OCI-LY7 (cell line): ENCODE results near the gene CFAP20. TPM values are rescaled to one million over a fixed set of nuclear protein-coding genes. Genes with fewer than 3 reads are reported as not detected.

ENCODE experiments used
- BruUV-seq: library from RNA; stranded (reverse); fragments of 400-500 nt; replicated peaks from 2 replicates; lab custom pipeline; 2021; lab: Mats Ljungman, UMichigan
- CTCF ChIA-PET: fragments of 300-600 bp; sonication (Branson Sonifier 250); formaldehyde crosslinking; loops from one replicate; lab custom pipeline; 2022; ENCODE audit warnings: antibody characterized with exemption; ENCODE audit not compliant: unreplicated experiment; lab: Charles Lee
- POLR2A ChIA-PET: fragments of 300-600 bp; sonication (Branson Sonifier 250); formaldehyde crosslinking; loops from one replicate; lab custom pipeline; 2022; ENCODE audit warnings: antibody characterized with exemption; lab: Charles Lee
- DNase-seq: peaks from one replicate; pipeline ENCODE4 v3.0.0-alpha.2; 2015; ENCODE audit warnings: low spot score
- H2AFZ ChIP-seq: fragments of 200-600 bp; sonication (generic), shearing (Covaris generic); 2 replicates; pipeline ENCODE4 v1.6.1; 2014; ENCODE audit warnings: mild to moderate bottlenecking, antibody characterized with exemption, low read length, moderate library complexity
- H3K27ac ChIP-seq: fragments of 200-600 bp; sonication (generic); 2 replicates; pipeline ENCODE4 v1.5.1; 2014; ENCODE audit warnings: mixed run types, low read depth, mild to moderate bottlenecking, moderate library complexity, low read length, inconsistent platforms; ENCODE audit not compliant: poor library complexity, severe bottlenecking
- H3K36me3 ChIP-seq: fragments of 200-600 bp; sonication (generic); 2 replicates; pipeline ENCODE4 v1.6.1; 2014; ENCODE audit warnings: mild to moderate bottlenecking, antibody characterized with exemption, low read length, moderate library complexity, mixed read lengths; ENCODE audit not compliant: insufficient read depth
- H3K4me1 ChIP-seq: fragments of 200-600 bp; sonication (generic); 2 replicates; pipeline ENCODE4 v1.5.1; 2014; ENCODE audit warnings: mild to moderate bottlenecking, low read length; ENCODE audit not compliant: insufficient read depth, poor library complexity, severe bottlenecking
- H3K4me2 ChIP-seq: fragments of 200-600 bp; sonication (generic); 2 replicates; pipeline ENCODE4 v1.6.1; 2014; ENCODE audit warnings: mild to moderate bottlenecking, low read length
- H3K4me3 ChIP-seq: fragments of 200-600 bp; sonication (generic); 2 replicates; pipeline ENCODE4 v1.5.1; 2014; ENCODE audit warnings: mild to moderate bottlenecking, low read depth, low read length; ENCODE audit not compliant: poor library complexity, severe bottlenecking
- H3K79me2 ChIP-seq: fragments of 200-600 bp; sonication (generic); 2 replicates; pipeline ENCODE4 v1.6.1; 2016; ENCODE audit warnings: low read depth, mild to moderate bottlenecking, low read length, moderate library complexity, mixed read lengths; ENCODE audit not compliant: insufficient read depth
- H3K9me2 ChIP-seq: fragments of 200-600 bp; sonication (generic); 2 replicates; pipeline ENCODE4 v1.6.1; 2016; ENCODE audit warnings: mild to moderate bottlenecking, low read length, mixed read lengths; ENCODE audit not compliant: insufficient read depth
- H3K9me3 ChIP-seq: fragments of 200-600 bp; sonication (generic); 2 replicates; pipeline ENCODE4 v1.6.1; 2014; ENCODE audit warnings: mild to moderate bottlenecking, mixed run types, low read length, mixed read lengths
- H4K20me1 ChIP-seq: fragments of 200-600 bp; sonication (generic); 2 replicates; pipeline ENCODE4 v1.6.1; 2014; ENCODE audit warnings: mild to moderate bottlenecking, antibody characterized with exemption, low read length, moderate library complexity, mixed read lengths; ENCODE audit not compliant: insufficient read depth
- CTCF ChIP-seq: fragments of 200-600 bp; sonication (generic); conservative IDR thresholded peaks from 2 replicates; pipeline ENCODE4 v1.5.1; 2014; ENCODE audit warnings: mild to moderate bottlenecking, antibody characterized with exemption, low read length, moderate library complexity, mixed read lengths
- EZH2phosphoT487 ChIP-seq: fragments of 200-600 bp; sonication (generic); IDR thresholded peaks from 2 replicates; pipeline ENCODE4 v1.6.1; 2018; ENCODE audit warnings: low read depth, borderline replicate concordance, mild to moderate bottlenecking, mixed run types, antibody characterized with exemption, low read length, moderate library complexity, mixed read lengths
- intact Hi-C: fragments of 100-400 bp; cut with micrococcal nuclease; formaldehyde crosslinking; loops from one replicate; pipeline ENCODE4 v1.10.0; 2022; ENCODE audit not compliant: unreplicated experiment
- total RNA-seq, 2 experiments: library from RNA; depleted of rRNA in 1 of 2; stranded (reverse); fragments of >200 nt in 1 of 2; shearing (Covaris generic) in 1 of 2; gene quantifications; 2 replicates each; pipeline ENCODE4 v1.2.3, GENCODE V29; 2014 to 2022

The CFAP20 gene
- total RNA-seq, 2 experiments from 2014 or later = 46.4 to 89.2 TPM

- H3K4me3 ChIP-seq = no peak overlapping the region
- no peak overlapping the region for H3K4me2 ChIP-seq
- H4K20me1 ChIP-seq = no peaks in the 10 kb centered on the region
- ChIA-PET CTCF (no interaction called here), POLR2A (no interaction called here)
- H3K4me1 ChIP-seq = no peaks in the 10 kb centered on the region
- H3K79me2 ChIP-seq = no peaks in the 10 kb centered on the region
- BruUV-seq = no TSS peak
- H3K9me3 ChIP-seq = no peaks in the 10 kb centered on the region
- no peak for TF ChIP-seq CTCF
- no peak for TF ChIP-seq EZH2phosphoT487
- no peaks in the 10 kb centered on the region for H3K9me2 ChIP-seq
- no peak for DNase-seq
- intact Hi-C loops = no loop called here
- H2AFZ ChIP-seq = no peak overlapping the region
- H3K27ac ChIP-seq = no peak overlapping the region
- H3K36me3 ChIP-seq = no peaks in the 10 kb centered on the region
These were observed 41.8 kb downstream of the CFAP20 start for GRCh38 chr16:58087209-58087913.

- CTCF ChIA-PET = no interaction called here
- no peak overlapping the region for H3K4me2 ChIP-seq
- POLR2A ChIA-PET = no interaction called here
- no peak overlapping the region for H3K27ac ChIP-seq
- H3K9me3 ChIP-seq = no peaks in the 10 kb centered on the region
- no peaks in the 10 kb centered on the region for H3K36me3 ChIP-seq
- H3K9me2 ChIP-seq = no peaks in the 10 kb centered on the region
- H3K4me1 ChIP-seq = no peaks in the 10 kb centered on the region
- no peak overlapping the region for H2AFZ ChIP-seq
- no peak for TF ChIP-seq EZH2phosphoT487
- no peak for TF ChIP-seq CTCF
- no peaks in the 10 kb centered on the region for H3K79me2 ChIP-seq
- no peaks in the 10 kb centered on the region for H4K20me1 ChIP-seq
- no peak for DNase-seq
- intact Hi-C loops = no loop called here
- H3K4me3 ChIP-seq = no peak overlapping the region
- no TSS peak for BruUV-seq
These were observed 42.6 kb downstream of the CFAP20 start for GRCh38 chr16:58086381-58087208.
